ENCODE data around the gene S100A7A.

S100A7A gene

DNA sequence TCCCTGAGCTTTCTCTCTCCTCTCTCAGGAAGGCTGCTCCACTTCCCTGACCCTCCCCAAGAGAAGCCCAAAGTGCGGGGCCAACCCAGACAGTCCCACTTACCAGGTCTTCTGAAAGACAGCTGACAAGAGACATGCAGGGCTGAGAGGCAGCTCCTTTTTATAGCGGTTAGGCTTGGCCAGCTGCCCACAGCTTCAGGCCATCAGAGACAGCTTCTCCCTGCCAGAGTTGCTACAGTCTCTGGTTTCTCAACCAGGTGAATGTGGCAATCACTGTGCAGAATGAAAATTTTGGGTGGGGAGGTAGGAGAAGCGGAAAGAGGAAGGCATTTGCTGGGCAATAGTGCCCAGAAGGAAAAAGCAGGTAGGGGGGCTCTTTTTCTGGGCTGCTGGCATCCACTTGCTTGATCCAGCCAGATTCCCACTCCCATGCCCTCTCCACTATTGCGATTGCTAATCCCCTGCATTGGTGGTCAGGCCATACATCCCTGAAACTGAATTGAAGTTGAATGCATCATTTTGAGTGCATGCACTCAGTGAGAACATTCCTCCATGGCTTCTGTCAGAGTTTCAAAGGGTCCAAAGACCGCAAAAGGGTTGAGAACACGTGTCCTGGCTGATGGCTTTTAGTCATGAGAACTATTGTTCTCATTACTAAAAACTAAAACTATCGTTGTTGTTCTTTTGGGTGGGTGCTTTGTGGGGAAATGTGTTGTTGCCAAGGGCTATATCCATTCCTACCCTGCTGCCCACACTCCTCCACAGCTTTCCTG is 25.2 kb upstream of the S100A7A start, which contains the start of gene S100A8:
Gene S100A8 (minus strand): TSS at position 136 of the 773 bp plus-strand sequence. CDS start 538 bp downstream, outside the sequence.
- H3K27ac ChIP-seq = no peak within 1 kb of the TSS

DNA sequence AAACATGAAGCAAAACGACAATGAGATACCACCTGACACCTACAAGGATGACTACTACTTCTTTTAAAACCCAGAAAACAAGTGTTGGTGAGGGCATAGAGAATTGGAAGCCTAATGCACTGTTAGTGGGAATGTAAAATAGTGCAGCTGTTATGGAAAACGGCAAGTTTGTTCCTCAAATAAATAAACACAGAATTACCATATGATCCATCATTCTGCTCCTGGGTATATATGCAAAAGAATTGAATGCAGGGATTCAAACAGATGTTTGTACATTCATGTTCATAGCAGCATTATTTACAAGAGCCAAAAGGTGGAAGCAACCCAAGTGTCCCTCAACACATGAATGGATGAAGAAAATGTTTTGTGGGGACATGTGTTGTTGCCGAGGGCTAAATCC is 24.1 kb upstream of the S100A7A start:
- Histone ChIP-seq H3K27ac (no peak overlapping the region), H3K79me2 (ENCODE audit: insufficient read depth, low read depth) (no peaks in the 10 kb centered on the region), H4K20me1 (ENCODE audit: insufficient read depth) (no peaks in the 10 kb centered on the region), H3K36me3 (ENCODE audit: insufficient read depth) (no peaks in the 10 kb centered on the region), H3K4me2 (no peak overlapping the region), H3K9ac (no peak overlapping the region), H3K4me3 (IDR thresholded peaks at IDR 0.05; ENCODE audit: insufficient read depth, low read depth, low read length) (no peak overlapping the region), H2AFZ (ENCODE audit: low read depth) (no peak overlapping the region), H3K4me1 (ENCODE audit: low read depth, poor library complexity, severe bottlenecking) (no peaks in the 10 kb centered on the region), H3K27me3 (ENCODE audit: insufficient read depth, low read depth) (no peaks in the 10 kb centered on the region; the same call in 1 of the 2 replicates)
- no peak for TF ChIP-seq CTCF (conservative IDR thresholded peaks at IDR 0.05; ENCODE audit: low read depth, low read length)

More for the DNA sequence above, 25.2 kb upstream of the S100A7A start, which contains the start of gene S100A8:
- H2AFZ ChIP-seq (ENCODE audit: low read depth) = no peak within 1 kb of the TSS
- no peak within 1 kb of the TSS for H3K4me2 ChIP-seq
- H3K27me3 ChIP-seq (ENCODE audit: insufficient read depth, low read depth) = no peaks in the 10 kb centered on the region; the same call in 1 of the 2 replicates
- no peaks in the 10 kb centered on the region for H3K4me1 ChIP-seq (ENCODE audit: low read depth, poor library complexity, severe bottlenecking)
- no peaks in the 10 kb centered on the region for H3K79me2 ChIP-seq (ENCODE audit: insufficient read depth, low read depth)
- no peak within 1 kb of the TSS for H3K4me3 ChIP-seq (IDR thresholded peaks at IDR 0.05; ENCODE audit: insufficient read depth, low read depth, low read length)
- no peak within 1 kb of the TSS for H3K9ac ChIP-seq
- H4K20me1 ChIP-seq (ENCODE audit: insufficient read depth) = no peaks in the 10 kb centered on the region
- TF ChIP-seq CTCF (conservative IDR thresholded peaks at IDR 0.05; ENCODE audit: low read depth, low read length) = no peak
- no peaks in the 10 kb centered on the region for H3K36me3 ChIP-seq (ENCODE audit: insufficient read depth)

GRCh38 chr1:153392822-153393221 is 23.5 kb upstream of the S100A7A start:
- TF ChIP-seq CTCF (conservative IDR thresholded peaks at IDR 0.05; ENCODE audit: low read depth, low read length) = no peak
- no peak overlapping the region for H3K27ac ChIP-seq
- no peaks in the 10 kb centered on the region for H3K79me2 ChIP-seq (ENCODE audit: insufficient read depth, low read depth)
- H3K4me2 ChIP-seq = no peak overlapping the region
- H3K4me3 ChIP-seq (IDR thresholded peaks at IDR 0.05; ENCODE audit: insufficient read depth, low read depth, low read length) = no peak overlapping the region
- H3K27me3 ChIP-seq (ENCODE audit: insufficient read depth, low read depth) = no peaks in the 10 kb centered on the region; the same call in 1 of the 2 replicates
- no peaks in the 10 kb centered on the region for H3K36me3 ChIP-seq (ENCODE audit: insufficient read depth)
- H2AFZ ChIP-seq (ENCODE audit: low read depth) = no peak overlapping the region
- H3K4me1 ChIP-seq (ENCODE audit: low read depth, poor library complexity, severe bottlenecking) = no peaks in the 10 kb centered on the region
- H3K9ac ChIP-seq = no peak overlapping the region
- H4K20me1 ChIP-seq (ENCODE audit: insufficient read depth) = no peaks in the 10 kb centered on the region

- H3K27me3 ChIP-seq (ENCODE audit: insufficient read depth, low read depth) = no peaks in the 10 kb centered on the region; the same call in 1 of the 2 replicates
- H3K9ac ChIP-seq = no peak overlapping the region
- no peak overlapping the region for H3K27ac ChIP-seq
- no peaks in the 10 kb centered on the region for H3K36me3 ChIP-seq (ENCODE audit: insufficient read depth)
- no peaks in the 10 kb centered on the region for H4K20me1 ChIP-seq (ENCODE audit: insufficient read depth)
- no peaks in the 10 kb centered on the region for H3K4me1 ChIP-seq (ENCODE audit: low read depth, poor library complexity, severe bottlenecking)
- H3K4me3 ChIP-seq (IDR thresholded peaks at IDR 0.05; ENCODE audit: insufficient read depth, low read depth, low read length) = no peak overlapping the region
- H2AFZ ChIP-seq (ENCODE audit: low read depth) = no peak overlapping the region
- H3K4me2 ChIP-seq = no peak overlapping the region
- TF ChIP-seq CTCF (conservative IDR thresholded peaks at IDR 0.05; ENCODE audit: low read depth, low read length) = no peak
- H3K79me2 ChIP-seq (ENCODE audit: insufficient read depth, low read depth) = no peaks in the 10 kb centered on the region
These were observed 22.4 kb upstream of the S100A7A start for GRCh38 chr1:153393926-153394325.
